OCI-LY7 (cell line): ENCODE results near the gene ARHGEF19.

Source experiments
- EZH2phosphoT487 ChIP-seq: fragments of 200-600 bp; sonication (generic); IDR thresholded peaks from 2 replicates; pipeline ENCODE4 v1.6.1; 2018; ENCODE audit warnings: low read depth, borderline replicate concordance, mild to moderate bottlenecking, mixed run types, antibody characterized with exemption, low read length, moderate library complexity, mixed read lengths
- TF ChIP-seq, protein P1 (sequence below): fragments of 200-600 bp; sonication (generic); conservative IDR thresholded peaks from 2 replicates; pipeline ENCODE4 v1.5.1; 2014; ENCODE audit warnings: mild to moderate bottlenecking, antibody characterized with exemption, low read length, moderate library complexity, mixed read lengths

DNA sequence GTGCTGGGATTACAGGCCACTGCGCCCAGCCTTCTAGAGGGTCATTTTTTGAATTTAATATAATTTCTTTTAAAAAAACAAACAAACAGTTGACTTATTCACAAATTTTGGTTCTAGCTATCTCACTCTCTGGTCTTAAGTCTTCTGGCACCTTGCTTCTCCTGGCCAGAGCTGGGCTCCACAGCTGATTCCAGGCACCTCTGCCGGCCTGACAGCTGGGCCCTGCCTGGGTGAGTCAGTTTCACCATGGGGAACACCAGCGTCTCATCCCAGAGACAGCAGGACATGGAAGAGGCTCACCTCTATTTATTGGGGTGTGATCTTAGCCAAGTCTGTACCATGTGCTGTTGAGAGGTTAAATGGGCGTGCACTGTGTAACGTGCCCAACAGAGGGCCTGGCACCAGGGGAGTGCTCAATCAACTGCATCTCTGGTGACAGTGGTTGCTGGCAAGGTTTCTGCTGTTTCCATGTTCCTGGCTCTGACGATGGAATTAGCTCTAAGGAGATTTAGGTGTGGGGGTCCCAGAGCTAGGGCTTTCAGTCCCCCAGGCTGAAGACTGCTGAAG lies 23.6 kb upstream of the ARHGEF19 start:
- no peak for TF ChIP-seq EZH2phosphoT487
- TF ChIP-seq, protein P1, sequence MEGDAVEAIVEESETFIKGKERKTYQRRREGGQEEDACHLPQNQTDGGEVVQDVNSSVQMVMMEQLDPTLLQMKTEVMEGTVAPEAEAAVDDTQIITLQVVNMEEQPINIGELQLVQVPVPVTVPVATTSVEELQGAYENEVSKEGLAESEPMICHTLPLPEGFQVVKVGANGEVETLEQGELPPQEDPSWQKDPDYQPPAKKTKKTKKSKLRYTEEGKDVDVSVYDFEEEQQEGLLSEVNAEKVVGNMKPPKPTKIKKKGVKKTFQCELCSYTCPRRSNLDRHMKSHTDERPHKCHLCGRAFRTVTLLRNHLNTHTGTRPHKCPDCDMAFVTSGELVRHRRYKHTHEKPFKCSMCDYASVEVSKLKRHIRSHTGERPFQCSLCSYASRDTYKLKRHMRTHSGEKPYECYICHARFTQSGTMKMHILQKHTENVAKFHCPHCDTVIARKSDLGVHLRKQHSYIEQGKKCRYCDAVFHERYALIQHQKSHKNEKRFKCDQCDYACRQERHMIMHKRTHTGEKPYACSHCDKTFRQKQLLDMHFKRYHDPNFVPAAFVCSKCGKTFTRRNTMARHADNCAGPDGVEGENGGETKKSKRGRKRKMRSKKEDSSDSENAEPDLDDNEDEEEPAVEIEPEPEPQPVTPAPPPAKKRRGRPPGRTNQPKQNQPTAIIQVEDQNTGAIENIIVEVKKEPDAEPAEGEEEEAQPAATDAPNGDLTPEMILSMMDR, result peak; percentile 67
